Endodermal cell (in vitro differentiated cells): ENCODE measurements around the gene DAPK2. TPM values are rescaled to one million over a fixed set of nuclear protein-coding genes. Genes with fewer than 3 reads are reported as not detected.

Source experiments
- DNase-seq: peaks from one replicate; pipeline ENCODE4 v3.0.0-alpha.2; 2017
- H3K27ac ChIP-seq: 2 replicates; pipeline ENCODE4 v1.5.1; 2013; ENCODE audit warnings: mild to moderate bottlenecking, low read depth, low read length, moderate library complexity
- H3K27me3 ChIP-seq: 2 replicates; pipeline ENCODE4 v1.6.1; 2013; ENCODE audit warnings: mild to moderate bottlenecking, low read length, moderate library complexity; ENCODE audit not compliant: insufficient read depth, control insufficient read depth, poor library complexity, severe bottlenecking
- H3K36me3 ChIP-seq: 2 replicates; pipeline ENCODE4 v1.7.0; 2013; ENCODE audit warnings: mild to moderate bottlenecking, low read length, moderate library complexity; ENCODE audit not compliant: control insufficient read depth, insufficient read depth
- H3K4me1 ChIP-seq: one replicate; pipeline ENCODE4 v1.7.0; 2013; ENCODE audit warnings: low read length; ENCODE audit not compliant: control insufficient read depth, insufficient read depth
- H3K4me3 ChIP-seq: 2 replicates; pipeline ENCODE4 v1.5.1; 2013; ENCODE audit warnings: mild to moderate bottlenecking, low read length, moderate library complexity
- H3K9ac ChIP-seq: 2 replicates; pipeline ENCODE4 v1.6.1; 2013; ENCODE audit warnings: mild to moderate bottlenecking, low read length, moderate library complexity; ENCODE audit not compliant: poor library complexity, severe bottlenecking; ENCODE audit errors: extremely low read depth
- H3K9me3 ChIP-seq: 2 replicates; pipeline ENCODE4 v1.6.1; 2013; ENCODE audit warnings: mild to moderate bottlenecking, low read length, moderate library complexity; ENCODE audit not compliant: control insufficient read depth
- H3K27ac Mint-ChIP-seq: 2 replicates; pipeline ENCODE4 v1.8.0; 2020; ENCODE audit warnings: mixed read lengths
- H3K27me3 Mint-ChIP-seq: 2 replicates; pipeline ENCODE4 v1.8.0; 2021; ENCODE audit warnings: mild to moderate bottlenecking, mixed read lengths; ENCODE audit not compliant: insufficient read depth
- H3K36me3 Mint-ChIP-seq: 2 replicates; pipeline ENCODE4 v1.8.0; 2020; ENCODE audit warnings: low read depth, mixed read lengths
- H3K4me1 Mint-ChIP-seq: 2 replicates; pipeline ENCODE4 v1.8.0; 2020; ENCODE audit warnings: mixed read lengths
- H3K4me3 Mint-ChIP-seq: 2 replicates; pipeline ENCODE4 v1.8.0; 2020; ENCODE audit warnings: mild to moderate bottlenecking, moderate library complexity, mixed read lengths
- H3K9me3 Mint-ChIP-seq: 2 replicates; pipeline ENCODE4 v1.8.0; 2020; ENCODE audit warnings: mild to moderate bottlenecking, mixed read lengths
- WGBS, 2 experiments: methylation state at CpG; one replicate each; pipeline versions ENCODE4 v1.1.5 to v1.1.7; 2013; ENCODE audit warnings: missing lambda C conversion rate in 2 of 2, mixed read lengths in 1 of 2; ENCODE audit not compliant: insufficient coverage in 1 of 2, insufficient read length in 1 of 2; 5-methylcytosine and 5-hydroxymethylcytosine counted together
- long read RNA-seq, 4 experiments: library from polyadenylated mRNA in 2 of 4; library from RNA in 1 of 4; library from capped mRNA in 1 of 4; stranded (forward) in 3 of 4; unstranded in 1 of 4; transcript quantifications; one replicate each; pipeline ENCODE4 v2.0.0, GENCODE V29; 2020 to 2021; ENCODE audit warnings: inconsistent platforms in 1 of 4
- polyA plus RNA-seq, 2 experiments: library from polyadenylated mRNA; stranded (reverse); fragments of 50-300 nt; gene quantifications; one replicate each; pipeline ENCODE4 v1.2.3, GENCODE V29; 2013
- total RNA-seq, 2 donors: library from RNA; stranded (reverse); fragmentation: NEBNext Ultra II Directional in 1 of 2; extraction: Animal tissue kit (Norgen Biotek cat#: 25700) in 1 of 2; gene quantifications; 2 replicates in 1 of 2; 3 replicates in 1 of 2; pipeline ENCODE4 v1.2.1, GENCODE V29; 2021
- TF ChIP-seq, protein P1 (sequence below): fragments of 200-600 bp; sonication (generic); conservative IDR thresholded peaks from 2 replicates; pipeline ENCODE4 v1.5.0; 2021; ENCODE audit warnings: antibody characterized with exemption, mild to moderate bottlenecking

Gene DAPK2
- 1 to 10 TPM; 2.4 to 2.6 TPM for total RNA-seq
- polyA plus RNA-seq (2013, experiment 1 of 2): 3.0 TPM
- polyA plus RNA-seq (2013, experiment 2 of 2): 1.6 TPM
- long read RNA-seq, experiment 1, partial matches to known transcripts: 0 of 1 reads
- long read RNA-seq, experiment 1, other reads (novel, unspliced or antisense): 1 of 1 reads
- long read RNA-seq, experiment 2, partial matches to known transcripts: 2 of 5 reads
- long read RNA-seq, experiment 2, other reads (novel, unspliced or antisense): 2 of 5 reads
- long read RNA-seq, experiment 3, partial matches to known transcripts: 0 of 5 reads
- long read RNA-seq, experiment 3, other reads (novel, unspliced or antisense): 2 of 5 reads
- long read RNA-seq, experiment 4, partial matches to known transcripts: 1 of 1 reads
- long read RNA-seq, experiment 4, other reads (novel, unspliced or antisense): 0 of 1 reads

DNA sequence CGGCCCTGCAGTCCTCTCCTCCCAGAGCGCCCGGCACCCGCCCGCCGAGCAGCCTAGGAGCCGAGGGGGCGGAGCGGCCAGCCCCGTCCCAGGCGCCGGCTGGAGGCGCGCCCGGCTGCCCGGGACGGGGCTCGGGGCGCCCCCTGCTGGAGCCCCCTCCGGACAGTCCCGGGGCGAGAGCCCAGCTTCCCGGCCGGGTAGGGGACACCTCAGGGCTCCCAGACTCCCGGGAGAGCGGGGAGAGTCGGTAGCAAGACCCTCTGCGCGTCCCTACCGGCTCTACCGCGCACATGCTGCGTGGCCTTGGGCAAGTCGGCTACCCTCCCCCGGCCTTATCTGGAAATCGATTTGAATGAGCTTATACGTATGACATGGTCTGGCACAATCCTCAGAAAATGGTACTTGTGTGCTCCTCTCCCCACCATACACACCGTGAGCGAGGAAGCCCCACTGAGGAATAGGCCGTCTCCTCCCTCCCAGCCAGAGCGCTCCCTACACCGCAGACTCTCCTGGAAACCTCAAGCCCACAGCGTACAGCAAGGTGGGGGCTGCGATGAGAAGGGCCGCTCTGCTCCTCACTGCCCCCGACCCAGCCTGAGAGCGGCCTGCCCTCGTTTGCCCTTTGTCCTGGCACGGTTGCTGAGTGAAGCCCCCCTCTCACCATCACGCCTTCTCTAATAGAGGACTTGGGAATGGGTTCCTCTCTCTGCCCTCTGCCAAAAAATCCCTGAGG lies at the start of gene DAPK2:
TSS of gene DAPK2 (minus strand) at position 65 of the 733 bp plus-strand sequence. CDS start 6,224 bp downstream, outside the sequence.
- Mint-ChIP-seq H3K36me3 (no peaks in the 10 kb centered on the region), H3K4me3 (peak within 1 kb of the TSS; percentile 57), H3K27me3 (peaks cover 45% of the 10 kb centered on the region), H3K4me1 (peaks cover 10% of the 10 kb centered on the region), H3K9me3 (no peaks in the 10 kb centered on the region), H3K27ac (no peak within 1 kb of the TSS)
- 5 to 17% methylated on average over 16 to 50 of the region's 50 CpGs for WGBS, 2 experiments
- no peak within 1 kb of the TSS for H3K27ac ChIP-seq
- H3K4me1 ChIP-seq: no peaks in the 10 kb centered on the region
- H3K9ac ChIP-seq: peak within 1 kb of the TSS; percentile 47
- no peaks in the 10 kb centered on the region for H3K36me3 ChIP-seq
- peak; percentile 90 for DNase-seq
- peaks cover 41% of the 10 kb centered on the region for H3K27me3 ChIP-seq
- TF ChIP-seq, protein P1, sequence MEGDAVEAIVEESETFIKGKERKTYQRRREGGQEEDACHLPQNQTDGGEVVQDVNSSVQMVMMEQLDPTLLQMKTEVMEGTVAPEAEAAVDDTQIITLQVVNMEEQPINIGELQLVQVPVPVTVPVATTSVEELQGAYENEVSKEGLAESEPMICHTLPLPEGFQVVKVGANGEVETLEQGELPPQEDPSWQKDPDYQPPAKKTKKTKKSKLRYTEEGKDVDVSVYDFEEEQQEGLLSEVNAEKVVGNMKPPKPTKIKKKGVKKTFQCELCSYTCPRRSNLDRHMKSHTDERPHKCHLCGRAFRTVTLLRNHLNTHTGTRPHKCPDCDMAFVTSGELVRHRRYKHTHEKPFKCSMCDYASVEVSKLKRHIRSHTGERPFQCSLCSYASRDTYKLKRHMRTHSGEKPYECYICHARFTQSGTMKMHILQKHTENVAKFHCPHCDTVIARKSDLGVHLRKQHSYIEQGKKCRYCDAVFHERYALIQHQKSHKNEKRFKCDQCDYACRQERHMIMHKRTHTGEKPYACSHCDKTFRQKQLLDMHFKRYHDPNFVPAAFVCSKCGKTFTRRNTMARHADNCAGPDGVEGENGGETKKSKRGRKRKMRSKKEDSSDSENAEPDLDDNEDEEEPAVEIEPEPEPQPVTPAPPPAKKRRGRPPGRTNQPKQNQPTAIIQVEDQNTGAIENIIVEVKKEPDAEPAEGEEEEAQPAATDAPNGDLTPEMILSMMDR: peak; percentile 89
- H3K9me3 ChIP-seq: no peaks in the 10 kb centered on the region
- peak within 1 kb of the TSS; percentile 71 for H3K4me3 ChIP-seq

DNA sequence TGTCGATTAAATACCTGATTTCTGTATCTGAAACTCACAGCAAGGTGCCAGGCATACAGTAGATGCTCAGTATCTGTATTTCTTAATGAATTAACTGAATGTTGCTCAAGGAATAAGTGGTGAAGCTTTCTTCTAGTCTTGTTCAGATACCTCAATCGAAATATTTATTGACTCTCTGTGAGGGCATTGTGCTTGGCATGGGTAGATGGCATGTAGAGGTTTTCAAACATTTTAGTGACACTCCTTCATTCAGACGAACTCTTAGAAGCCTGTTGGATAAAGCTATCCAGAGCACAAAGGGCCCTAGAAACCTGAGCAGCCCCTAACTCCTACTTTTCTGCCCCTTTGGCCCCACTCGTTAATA lies 49.1 kb upstream of the DAPK2 start:
- H3K9me3 ChIP-seq: no peaks in the 10 kb centered on the region
- 43 to 100% methylated on average over 1 to 4 of the region's 4 CpGs for WGBS, 2 experiments
- peak overlapping the region; percentile 94 for H3K4me3 ChIP-seq
- H3K36me3 ChIP-seq: no peaks in the 10 kb centered on the region
- TF ChIP-seq, protein P1: no peak
- Mint-ChIP-seq H3K27me3 (peaks cover 2% of the 10 kb centered on the region), H3K27ac (no peak overlapping the region), H3K9me3 (no peaks in the 10 kb centered on the region), H3K4me3 (peak overlapping the region; percentile 97), H3K36me3 (no peaks in the 10 kb centered on the region), H3K4me1 (peaks cover 24% of the 10 kb centered on the region)
- H3K27ac ChIP-seq: no peak overlapping the region
- H3K27me3 ChIP-seq: no peaks in the 10 kb centered on the region
- H3K9ac ChIP-seq: no peak overlapping the region
- no peaks in the 10 kb centered on the region for H3K4me1 ChIP-seq
- no peak for DNase-seq

DNA sequence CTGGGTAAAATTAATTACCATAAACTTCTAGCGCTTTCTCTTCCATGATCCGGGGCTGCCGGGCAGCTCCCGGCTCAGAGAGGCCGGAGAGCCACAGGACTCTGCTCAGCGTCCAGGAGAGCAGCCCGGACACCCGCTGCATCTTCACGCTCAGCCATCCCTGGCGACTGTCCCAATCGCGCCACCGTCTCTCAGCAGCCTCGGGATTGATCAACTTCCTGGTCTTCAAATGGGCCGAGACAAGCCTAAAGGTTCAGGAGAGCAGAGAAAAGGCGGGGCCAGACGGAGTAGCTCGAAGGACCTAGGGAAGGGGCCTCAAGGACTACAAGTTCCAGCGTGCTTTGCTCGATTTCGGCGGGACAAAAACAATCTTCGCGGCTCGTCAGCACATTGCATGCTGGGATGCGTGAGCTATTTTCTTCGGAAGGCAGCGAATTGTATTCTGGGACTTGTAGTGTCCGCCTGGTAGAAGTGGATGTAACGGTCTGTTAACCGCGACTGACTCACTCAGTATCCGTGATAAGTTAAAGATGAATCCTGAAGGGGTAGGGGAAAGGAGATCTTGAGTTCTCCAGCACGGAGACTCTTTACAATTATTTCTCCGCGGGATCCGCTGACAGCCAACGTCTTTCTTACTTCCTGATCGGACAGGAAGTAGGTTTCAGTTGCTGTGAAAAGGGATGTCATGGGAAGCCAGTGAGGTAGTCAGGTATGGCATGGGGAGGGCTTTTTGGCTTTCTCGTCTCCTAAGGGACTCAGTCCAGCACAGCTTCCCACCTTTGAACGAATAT lies 47.5 kb upstream of the DAPK2 start, which contains the start of gene CIAO2A:
TSS of gene CIAO2A (minus strand) at position 212 of the 791 bp plus-strand sequence. CDS start at position 142, 70 bp downstream.
- no peaks in the 10 kb centered on the region for H3K27me3 ChIP-seq
- peak within 1 kb of the TSS; percentile 97 for H3K4me3 Mint-ChIP-seq
- WGBS, 2 experiments: 0 to 1% methylated on average over 31 to 41 of the region's 41 CpGs
- H3K27ac Mint-ChIP-seq: peak within 1 kb of the TSS; percentile 99
- peaks cover 24% of the 10 kb centered on the region for H3K4me1 Mint-ChIP-seq
- no peaks in the 10 kb centered on the region for H3K4me1 ChIP-seq
- peak within 1 kb of the TSS; percentile 68 for H3K9ac ChIP-seq
- H3K27me3 Mint-ChIP-seq: peaks cover 2% of the 10 kb centered on the region
- peak; percentile 98 for DNase-seq
- peak within 1 kb of the TSS; percentile 96 for H3K4me3 ChIP-seq
- peaks cover 5% of the 10 kb centered on the region for H3K36me3 ChIP-seq
- TF ChIP-seq, protein P1: no peak
- H3K9me3 ChIP-seq: no peaks in the 10 kb centered on the region
- H3K36me3 Mint-ChIP-seq: peaks cover 9% of the 10 kb centered on the region
- H3K9me3 Mint-ChIP-seq: no peaks in the 10 kb centered on the region
- H3K27ac ChIP-seq: peak within 1 kb of the TSS; percentile 62
